Left renal cortex interstitium (tissue), 4 donors: Measurements from ENCODE around the gene SRY. TPM values are rescaled to one million over a fixed set of nuclear protein-coding genes. Genes with fewer than 3 reads are reported as not detected.
"Not testable (repeated sequence)": the region's sequence is repeated elsewhere in the genome, so short reads cannot be mapped to it uniquely, and the experiment has no call there.

Experiments
- DNase-seq, 4 donors: peaks; one replicate each; pipeline ENCODE4 v3.0.0-alpha.2; 2013; ENCODE audit warnings: low read depth in 4 of 4, low spot score in 2 of 4, missing footprints in 1 of 4
- polyA plus RNA-seq, 4 donors: library from polyadenylated mRNA; unstranded; fragments of 120-200 nt; gene quantifications; one replicate each; pipeline ENCODE4 v1.2.1, GENCODE V29; 2013; ENCODE audit not compliant: insufficient read length in 4 of 4

Gene SRY
- 1 to 10 TPM; 1.7 to 2.8 (median 2.0) TPM for polyA plus RNA-seq

DNA sequence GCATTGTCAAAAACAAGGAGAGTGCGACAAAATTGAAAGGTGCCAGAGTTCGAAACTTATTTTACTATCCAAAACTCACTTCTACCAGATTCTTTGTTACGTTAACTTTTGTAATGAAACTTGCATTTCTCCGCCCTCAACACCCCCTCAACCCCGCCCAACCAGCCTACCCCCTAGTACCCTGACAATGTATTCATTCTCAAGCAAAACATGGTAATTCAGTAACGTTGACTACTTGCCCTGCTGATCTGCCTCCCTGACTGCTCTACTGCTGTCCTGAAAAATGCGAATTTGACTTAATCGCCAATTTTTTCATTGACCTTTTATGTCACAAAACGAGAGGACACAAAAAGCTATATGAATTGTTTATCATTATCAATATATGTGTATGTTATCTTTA lies at the start of gene SRY:
Gene SRY, minus strand, starts transcription at position 83 of the 400 bp plus-strand sequence. Its CDS starts 79 bp downstream, at position 4.
- no peak for DNase-seq

DNA sequence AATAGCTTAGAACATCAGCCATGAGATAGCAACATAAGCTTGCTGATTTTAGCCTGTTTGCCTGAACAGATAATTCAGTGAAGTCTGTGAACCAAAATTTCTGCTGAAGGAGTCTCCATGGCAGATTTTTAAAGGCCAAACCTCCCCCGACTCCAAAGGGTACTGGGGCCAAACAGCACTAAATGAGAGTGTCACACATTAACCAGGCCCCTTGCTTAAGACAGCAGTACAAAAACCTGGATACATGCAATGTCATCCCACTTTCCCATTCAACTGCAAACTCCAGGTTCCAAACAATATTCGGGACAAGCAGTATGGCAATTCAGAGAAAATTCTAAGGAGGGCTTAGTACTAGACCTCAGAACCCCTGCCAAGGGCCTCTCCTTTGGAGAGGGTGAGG lies 49.6 kb upstream of the SRY start:
- no peak for DNase-seq

DNA sequence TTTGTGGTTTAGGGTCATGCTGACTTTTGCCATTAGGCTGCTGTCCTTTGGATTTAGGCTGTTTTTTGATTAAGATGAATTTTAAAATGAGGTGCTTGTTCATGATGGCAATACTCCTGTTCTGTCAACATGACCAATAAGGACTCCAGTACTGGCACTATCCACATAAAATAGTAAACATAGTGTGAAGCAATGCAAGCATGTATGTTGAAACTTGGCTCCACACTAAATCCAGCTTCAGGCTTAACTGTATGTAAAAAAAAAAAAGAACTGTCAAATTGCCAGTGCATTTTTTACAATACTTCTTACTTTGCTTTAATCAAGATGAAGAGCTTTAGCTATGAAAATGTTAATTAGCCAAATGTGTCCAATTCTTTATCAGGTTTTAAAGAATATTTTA lies 47.7 kb upstream of the SRY start:
- no peak for DNase-seq

DNA sequence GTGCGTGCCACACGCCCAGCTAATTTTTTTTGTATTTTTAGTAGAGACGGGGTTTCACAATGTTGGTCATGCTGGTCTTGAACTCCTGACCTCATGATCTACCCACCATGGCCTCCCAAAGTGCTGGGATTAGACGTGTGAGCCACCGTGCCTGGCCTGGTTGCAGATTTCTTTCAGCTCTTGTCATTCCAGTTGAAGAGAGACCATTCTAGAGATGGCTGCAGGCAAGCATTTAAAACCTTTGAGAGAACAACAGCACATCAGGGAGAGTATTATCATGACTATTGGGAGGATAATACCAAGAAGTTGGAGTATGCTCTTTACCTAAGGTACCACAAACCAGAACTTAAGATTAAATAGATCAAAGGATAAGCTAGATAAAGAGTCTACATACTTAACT lies 41.0 kb upstream of the SRY start:
- DNase-seq = no peak

DNA sequence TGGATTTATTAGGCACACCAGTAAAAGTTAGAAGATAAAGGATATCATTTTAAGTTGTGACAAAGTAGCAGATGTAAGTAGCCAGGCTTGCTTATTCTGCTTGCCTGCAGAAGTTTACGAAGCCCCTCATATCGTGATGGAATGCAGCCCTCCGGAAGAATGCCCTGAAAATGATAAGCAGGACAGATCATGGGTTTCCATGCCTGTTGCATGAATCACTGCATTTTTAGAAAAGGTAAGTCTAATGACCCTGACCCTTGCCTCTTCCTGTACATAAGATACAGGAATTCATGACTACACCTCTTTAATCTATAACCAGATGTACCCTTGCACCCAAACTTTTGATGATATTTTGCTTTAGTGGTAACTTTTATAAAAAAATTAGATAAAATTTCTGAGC lies 37.0 kb upstream of the SRY start:
- no peak for DNase-seq

DNA sequence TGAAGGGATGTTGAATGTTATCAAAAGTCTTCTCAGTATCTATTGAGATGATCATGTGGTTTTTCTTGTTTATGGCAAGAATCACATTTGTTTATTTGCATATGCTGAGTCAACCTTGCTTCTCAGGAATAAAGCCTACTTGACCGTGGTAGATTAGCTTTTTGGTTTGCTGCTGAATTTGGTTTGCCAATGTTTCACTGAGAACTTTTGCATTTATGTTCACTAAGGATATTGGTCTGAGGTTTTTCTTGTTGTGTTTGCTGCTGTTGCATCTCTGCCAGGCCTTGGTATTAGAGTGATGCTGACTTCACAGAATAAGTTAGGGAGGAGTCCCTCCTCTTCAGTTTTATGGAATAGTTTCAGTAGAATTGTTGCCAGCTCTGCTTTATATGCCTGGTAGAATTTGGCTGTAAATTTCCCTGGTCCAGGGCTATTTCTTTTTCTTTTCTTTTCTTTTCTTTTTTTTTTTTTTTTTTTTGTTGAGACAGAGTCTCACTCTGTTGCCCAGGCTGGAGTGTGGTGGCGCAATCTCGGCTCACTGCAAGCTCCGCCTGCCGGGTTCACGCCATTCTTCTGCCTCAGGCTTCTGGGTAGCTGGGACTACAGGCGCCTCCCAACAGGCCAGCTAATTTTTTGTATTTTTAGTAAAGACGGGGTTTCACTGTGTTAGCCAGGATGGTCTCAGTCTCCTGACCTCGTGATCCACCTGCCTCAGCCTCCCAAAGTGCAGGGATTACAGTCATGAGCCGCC lies 29.8 kb upstream of the SRY start:
- not testable (repeated sequence) for DNase-seq

DNA sequence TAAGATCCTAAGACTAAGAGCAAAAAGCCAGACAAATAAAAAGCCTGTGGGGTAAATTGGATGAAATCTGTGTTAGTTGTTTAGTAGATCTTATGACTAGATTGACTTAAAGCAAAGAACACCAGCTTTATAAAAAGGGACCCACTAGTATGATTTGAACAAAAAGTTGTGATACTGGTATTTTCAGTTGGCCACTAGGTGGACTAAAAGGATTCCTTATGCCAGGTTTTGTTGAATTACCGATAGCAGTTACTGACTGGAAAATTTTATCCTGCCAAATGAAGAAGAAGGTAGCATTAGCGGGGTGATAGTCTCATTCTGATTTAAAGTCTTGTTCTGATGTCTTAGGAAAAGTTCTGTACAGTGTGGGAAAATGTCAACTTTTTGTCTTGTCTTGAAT lies 12.8 kb upstream of the SRY start:
- no peak for DNase-seq

DNA sequence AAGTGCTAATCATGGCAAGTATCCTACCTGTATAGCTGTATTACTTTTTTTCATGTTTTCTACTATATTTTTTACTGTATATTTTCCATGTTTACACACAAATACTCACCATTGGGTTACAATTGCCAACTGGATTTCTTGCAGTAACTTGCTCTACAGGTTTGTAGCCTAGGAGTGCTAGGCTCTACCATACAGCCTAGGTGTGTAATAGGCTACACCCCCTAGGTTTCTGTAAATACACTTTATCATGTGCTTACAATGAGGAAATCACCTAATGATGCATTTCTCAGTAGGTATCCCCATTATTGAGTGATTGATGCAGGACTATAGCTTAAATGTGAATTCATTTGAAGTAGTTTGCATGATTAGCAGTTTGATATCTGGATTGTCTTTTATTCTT lies 10.5 kb upstream of the SRY start:
- no peak for DNase-seq

DNA sequence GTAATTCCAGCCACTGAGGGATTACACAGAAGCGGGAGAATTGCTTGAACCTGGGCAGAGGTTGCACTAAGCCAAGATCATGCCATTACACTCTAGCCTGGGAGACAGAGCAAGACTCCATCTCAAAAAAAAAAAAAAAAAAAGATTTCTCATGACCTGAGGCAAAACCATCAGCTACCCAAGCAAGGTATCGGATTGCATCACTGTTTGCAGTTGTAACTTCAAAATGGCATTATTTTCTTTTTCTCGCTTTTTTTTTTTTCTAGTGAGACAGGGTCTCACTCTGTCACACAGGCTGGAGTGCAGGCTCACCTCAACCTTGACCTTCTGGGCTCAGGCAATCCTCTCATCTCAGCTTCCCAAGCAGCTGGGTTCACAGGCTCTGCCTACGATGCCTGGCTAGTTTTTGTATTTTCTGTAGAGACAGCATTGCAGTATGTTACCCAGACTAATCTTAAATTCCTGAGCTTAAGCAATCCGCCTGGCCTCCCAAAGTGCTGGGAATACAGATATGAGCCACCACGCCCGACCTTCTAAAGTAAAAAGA lies 9.6 kb upstream of the SRY start:
- no peak for DNase-seq

DNA sequence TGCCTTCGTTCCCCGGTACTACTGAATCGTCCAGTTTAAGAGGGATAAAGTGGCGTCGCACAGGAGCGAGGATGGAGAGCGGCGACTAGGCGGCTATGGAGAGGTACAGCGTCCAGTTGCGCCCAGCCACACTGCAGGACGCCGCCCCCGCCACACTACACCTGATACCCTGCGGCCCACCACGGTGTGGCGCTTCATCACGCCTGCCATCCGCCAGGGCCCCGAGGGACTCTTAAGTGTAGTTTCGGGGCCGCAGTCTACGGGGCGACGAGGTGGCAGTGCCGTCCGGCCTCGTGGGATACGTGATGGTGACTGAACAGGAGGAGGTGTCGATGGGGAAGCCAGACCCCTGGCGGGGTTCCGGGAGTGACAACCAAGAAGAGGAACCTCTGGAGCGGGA lies 2.3 kb upstream of the SRY start:
- no peak for DNase-seq

DNA sequence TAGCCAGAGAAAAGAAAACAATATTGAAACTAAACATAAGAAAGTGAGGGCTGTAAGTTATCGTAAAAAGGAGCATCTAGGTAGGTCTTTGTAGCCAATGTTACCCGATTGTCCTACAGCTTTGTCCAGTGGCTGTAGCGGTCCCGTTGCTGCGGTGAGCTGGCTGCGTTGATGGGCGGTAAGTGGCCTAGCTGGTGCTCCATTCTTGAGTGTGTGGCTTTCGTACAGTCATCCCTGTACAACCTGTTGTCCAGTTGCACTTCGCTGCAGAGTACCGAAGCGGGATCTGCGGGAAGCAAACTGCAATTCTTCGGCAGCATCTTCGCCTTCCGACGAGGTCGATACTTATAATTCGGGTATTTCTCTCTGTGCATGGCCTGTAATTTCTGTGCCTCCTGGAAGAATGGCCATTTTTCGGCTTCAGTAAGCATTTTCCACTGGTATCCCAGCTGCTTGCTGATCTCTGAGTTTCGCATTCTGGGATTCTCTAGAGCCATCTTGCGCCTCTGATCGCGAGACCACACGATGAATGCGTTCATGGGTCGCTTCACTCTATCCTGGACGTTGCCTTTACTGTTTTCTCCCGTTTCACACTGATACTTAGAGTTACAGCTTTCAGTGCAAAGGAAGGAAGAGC lies 488 bp downstream of the SRY start:
- DNase-seq = peak in 2 of 4 donors; percentile 20 to 45

Other genes starting within 250 kb of the SRY start
- 100 to 1,000 TPM; 602 to 778 (median 633) TPM for gene RPS4Y1, start 53.9 kb upstream of the SRY start, polyA plus RNA-seq
- 10 to 100 TPM; 14.2 to 18.9 (median 16.5) TPM for gene ZFY, start 147.7 kb upstream of the SRY start, polyA plus RNA-seq